ELR (cell line): Measurements from ENCODE around the gene ASIC5.
A peak's percentile ranks its signal among the peaks of the same experiment; 100 is the strongest.
"Not testable (repeated sequence)": the region's sequence is repeated elsewhere in the genome, so short reads cannot be mapped to it uniquely, and the experiment has no call there.

Experiments used
- DNase-seq: peaks from one replicate; pipeline ENCODE4 v3.0.0-alpha.2; 2015; ENCODE audit warnings: low read depth

ASIC5 gene

DNA sequence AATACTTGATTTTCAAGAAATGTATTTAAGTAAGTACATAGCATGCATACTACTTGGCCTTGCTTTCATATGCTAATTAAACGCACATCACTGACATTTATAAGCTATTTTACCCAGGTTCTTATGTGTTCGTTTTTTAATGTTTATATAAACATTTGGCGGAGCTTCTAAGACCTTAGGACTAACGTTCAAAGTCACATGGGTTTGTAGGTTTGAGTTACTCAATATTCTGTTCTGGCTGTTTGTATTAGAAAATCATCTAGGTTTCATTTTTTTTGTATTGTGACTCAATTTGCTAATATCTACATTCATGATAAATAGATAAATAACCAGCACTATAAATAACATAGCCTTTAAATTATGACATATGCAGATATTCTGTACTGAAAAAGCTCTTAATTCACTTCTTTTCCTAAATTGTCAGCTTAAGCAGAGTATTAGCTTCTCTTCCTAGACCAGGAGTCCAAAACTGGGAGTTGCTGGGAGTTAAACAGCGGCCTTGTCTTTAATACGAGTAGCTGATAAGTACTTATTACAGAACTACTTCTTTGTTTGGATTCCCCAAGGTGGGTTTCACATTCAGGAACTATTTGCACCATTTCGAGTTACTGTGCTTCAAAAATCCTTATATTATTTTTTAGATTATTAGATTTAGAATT is 65.3 kb downstream of the ASIC5 start:
- no peak for DNase-seq

DNA sequence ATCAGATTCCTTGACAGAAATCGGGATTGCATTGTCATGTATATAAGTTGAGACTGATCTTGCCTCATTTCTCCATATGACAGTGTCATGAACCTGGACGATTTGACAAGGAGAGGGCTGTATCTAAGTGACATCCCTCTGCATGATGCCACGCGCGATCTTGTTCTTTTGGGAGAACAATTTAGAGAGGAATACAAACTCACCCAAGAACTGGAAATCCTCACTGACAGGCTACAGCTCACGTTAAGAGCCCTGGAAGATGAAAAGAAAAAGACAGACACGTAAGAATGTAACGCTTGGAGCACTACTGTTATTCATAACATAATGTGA is 66.3 kb downstream of the ASIC5 start:
- DNase-seq: no peak

DNA sequence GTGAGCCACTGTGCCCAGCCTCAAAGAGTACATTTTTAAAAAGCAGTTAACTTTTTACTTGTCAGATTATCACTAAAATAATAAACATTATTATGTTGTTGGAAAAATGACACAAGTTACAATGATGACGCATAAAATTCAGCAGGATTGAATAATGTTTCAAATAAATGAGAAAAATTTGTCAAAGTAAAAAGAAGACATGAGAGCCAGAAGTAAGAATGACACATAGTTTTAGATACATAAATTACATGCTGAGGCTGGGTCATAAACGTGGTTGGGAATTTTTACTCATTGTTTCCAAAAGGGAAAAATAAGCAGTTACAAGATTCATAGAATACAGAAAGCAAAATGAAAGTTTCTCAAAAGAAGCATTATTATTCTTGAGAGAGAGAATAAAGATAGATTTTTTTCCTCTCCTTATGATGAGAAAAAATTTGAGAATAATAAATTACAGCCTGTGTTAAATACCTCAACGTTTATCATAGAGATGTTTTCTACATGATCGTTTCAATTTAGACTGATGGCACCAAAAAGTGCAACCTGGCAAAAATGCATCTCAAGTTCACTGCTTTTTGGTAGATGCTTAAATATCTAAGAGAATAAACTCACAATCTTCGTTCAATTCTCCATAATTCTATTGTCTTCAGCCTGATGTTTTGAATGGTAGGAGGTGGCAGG is 66.8 kb downstream of the ASIC5 start:
- no peak for DNase-seq

DNA sequence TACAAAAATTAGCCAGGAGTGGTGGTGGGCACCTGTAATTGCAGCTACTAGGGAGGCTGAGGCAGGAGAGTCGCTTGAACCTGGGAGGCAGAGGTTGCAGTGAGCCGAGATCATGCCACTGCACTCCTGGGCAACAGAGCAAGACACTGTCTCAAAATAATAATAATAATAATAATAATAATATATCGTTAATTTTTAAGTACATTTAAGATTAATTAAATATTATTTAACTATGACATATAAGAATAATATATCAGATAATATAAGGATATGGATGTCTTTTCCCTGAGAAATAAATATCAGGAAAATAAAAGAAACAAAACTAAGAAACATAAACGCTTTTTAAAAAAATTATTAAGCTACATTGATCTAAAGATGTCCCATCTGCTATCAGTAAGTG is 68.5 kb downstream of the ASIC5 start:
- not testable (repeated sequence) for DNase-seq

DNA sequence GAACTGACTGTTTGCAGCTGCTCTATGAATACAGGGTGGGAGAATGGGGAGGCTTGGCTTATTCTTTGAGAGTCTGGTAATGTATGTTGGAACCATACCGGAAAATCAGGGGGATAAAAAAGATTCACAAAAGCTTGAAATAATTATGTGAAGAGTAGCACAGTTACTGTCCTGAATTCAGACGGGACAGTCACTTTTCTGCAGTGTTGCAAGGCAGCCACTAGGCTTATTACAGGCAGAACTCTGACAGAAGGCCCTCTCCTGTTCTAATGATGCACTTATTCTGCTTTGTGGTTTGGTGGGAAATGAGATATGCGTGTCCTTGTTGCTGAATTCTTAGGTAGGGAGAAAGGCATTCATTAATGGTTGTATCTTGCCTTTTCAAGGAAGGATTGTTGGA is 70.1 kb downstream of the ASIC5 start:
- peak; percentile 53 for DNase-seq

DNA sequence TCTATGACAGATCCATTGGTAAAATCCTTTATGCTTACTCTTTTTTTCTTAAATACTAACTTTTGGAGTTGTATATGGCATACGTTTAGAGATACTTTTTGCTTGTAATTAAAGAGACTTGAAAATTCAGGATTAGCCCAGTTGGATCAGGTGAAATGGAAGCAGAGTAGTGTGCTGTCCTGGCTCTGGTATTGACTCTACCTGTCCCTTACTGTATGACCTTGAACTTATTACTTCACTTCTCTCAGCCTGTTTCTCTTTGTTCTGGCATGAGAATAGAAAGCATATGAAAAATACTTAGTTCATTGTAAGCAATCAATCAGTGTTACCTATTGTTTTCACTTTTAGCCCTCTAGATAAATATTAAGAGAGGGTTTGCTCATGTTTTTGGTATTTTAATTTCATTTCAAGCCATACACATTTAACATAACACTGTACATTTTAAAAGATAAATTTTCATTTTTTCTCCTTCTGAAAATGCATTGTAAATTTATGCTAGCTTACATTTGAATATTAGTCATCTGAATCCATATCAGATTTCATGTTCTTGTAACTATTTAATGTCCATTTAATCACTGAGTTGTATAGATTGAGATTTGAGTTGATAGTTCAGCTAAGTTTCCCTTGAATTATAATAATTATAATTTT is 71.4 kb downstream of the ASIC5 start:
- no peak for DNase-seq

DNA sequence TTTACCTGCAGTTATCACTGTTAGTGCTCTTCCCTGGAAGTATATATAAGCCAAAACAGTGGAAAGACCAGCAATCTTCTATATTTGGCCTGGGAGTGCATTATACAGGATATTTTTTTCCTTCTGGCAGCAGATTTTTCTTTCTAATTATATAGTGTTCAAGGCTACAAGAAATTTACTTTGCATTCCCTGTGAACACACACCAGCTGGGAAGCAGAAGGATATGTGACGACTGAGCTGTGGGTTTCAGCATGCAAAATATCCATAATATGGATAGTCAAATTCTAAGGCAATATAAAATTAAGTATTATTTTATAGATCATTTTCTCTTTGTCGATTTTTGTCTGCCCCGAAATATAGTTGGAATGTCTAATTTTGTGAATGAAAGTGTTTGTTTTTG is 76.1 kb downstream of the ASIC5 start:
- DNase-seq: no peak

DNA sequence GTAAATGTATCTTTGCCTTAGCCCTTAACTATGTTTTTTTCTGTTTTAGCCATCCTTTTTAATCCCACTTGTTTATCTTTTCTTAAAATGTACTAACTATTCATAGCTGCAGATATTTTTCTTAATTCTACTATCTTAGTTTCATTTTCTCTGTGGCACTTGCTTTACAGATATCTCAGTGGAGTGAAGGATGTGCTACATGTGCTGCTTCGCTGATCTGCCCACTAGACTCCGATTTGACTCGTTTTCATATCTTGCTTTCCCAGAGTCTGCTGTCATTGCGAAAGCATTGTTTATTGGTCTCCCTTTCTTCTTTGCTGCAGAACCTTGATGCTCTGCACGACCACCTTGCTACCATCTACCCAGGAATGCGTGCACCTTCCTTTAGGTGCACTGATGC is 76.7 kb downstream of the ASIC5 start:
- DNase-seq: no peak

DNA sequence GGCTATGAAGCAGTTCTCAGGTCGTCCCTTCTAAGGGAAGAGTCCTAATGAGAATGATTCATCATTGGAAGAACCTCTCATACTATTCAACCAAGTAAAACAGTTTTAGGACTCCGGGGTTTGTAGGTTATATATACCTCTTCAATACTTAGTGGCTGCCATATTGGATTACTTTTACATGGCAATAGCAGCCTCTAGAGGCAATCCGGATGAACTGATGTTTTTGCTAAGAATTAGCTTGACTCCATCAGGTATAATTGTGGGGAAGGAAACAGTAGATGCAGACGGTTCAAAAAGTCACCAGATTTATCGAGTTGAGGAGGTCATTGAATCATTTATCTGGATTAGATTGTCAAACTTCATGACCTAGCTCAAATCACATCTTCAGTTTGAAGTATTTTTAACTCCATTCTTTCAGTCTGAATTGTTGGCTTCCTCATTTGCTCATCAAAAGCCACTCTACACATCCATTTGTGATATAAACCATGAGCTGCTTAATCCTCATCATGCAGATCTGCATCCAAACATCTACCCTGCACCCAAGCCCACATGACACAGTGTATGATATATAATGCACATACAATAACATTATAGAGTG is 78.9 kb downstream of the ASIC5 start:
- peak; percentile 61 for DNase-seq

DNA sequence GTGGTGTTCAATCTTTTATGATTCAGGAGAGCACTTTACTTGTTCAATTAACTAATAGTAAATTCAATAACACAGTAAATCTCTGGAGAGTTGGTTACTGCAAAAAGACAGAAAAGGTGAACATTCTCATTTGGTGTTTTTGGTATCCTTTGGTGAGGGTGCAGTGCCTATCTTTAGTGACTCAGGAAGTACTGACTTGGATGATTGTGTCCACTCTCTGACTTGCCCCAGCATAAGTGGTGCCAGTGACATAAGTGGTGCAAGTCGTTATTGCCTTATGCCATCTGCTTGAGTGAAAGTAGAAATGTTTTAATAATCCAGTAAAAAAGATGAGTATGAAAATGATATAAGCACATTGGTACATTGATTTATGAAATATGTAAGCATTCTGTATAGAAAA is 80.2 kb downstream of the ASIC5 start:
- DNase-seq: no peak

DNA sequence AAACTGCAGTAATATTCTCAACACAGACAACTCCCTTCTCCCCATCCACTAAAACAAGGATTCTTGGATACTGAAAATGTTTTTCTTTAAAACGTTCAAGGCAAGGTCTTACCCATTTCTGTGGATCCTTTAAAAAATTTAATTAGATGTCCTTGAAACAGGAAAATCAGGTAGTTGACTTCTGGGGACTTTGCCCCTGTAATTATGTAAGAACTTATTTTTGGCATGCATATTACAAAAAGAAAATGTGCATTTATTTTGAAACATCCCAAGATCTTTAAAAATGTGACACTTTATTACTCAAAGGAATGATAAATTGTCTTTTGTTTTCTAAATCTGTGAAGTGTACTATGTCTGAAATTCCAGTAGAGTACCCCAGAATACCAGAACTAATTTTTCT is 81.4 kb downstream of the ASIC5 start:
- no peak for DNase-seq

DNA sequence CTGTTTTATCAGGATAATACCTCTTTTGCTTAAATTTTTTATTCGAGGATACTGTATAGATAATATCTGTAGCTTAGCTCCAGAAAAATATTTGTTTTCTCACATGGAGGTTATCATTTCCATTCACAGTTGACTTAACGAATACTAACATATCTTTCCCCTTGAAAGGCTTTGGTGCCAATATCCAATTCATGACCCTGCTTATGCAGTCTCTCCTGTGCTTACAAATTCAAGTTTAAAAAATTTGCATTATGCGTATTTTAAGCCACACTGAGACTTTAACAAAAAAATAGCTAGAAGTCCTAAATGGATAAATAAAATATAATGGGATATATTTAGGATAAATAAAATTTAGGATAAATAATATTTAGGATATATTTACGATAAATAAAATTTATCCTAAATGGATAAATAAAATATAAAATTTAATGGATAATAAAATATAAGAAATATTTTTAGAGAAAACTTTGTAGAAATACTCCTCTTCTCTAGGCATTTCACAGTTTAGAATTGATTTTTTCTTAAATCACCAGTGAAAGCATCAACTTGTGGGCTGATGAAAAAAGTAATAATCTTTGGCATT is 84.7 kb downstream of the ASIC5 start:
- DNase-seq: no peak

DNA sequence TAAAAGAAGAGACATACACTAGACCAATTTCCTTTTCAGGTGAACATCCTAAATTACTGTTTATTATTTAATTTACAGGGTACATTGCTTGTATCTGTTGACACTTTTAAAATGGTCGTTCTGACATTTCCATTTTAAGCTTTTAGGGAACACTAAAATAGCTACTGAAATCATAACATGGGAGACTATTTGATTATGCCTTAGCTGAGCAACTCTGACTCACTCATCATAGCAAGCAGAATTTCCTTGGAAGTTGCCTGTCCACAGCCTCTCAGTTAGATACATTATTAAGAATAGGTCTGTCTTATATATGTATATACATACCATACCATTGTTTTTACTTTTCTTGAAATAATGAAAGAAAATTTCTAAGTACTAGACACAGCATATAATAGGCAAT is 85.3 kb downstream of the ASIC5 start:
- DNase-seq: peak; percentile 14
